Ishikawa (cell line): ENCODE measurements around the gene EMCN.

Source experiments
- EGR1 ChIP-seq: IDR thresholded peaks from 2 replicates; pipeline ENCODE4 v1.6.1; 2012
- FOXM1 ChIP-seq: IDR thresholded peaks from 2 replicates; pipeline ENCODE4 v1.6.1; 2012; ENCODE audit warnings: low read depth, borderline replicate concordance
- TCF12 ChIP-seq: IDR thresholded peaks from 2 replicates; pipeline ENCODE4 v1.6.1; 2012; ENCODE audit warnings: low read depth
- TEAD4 ChIP-seq: IDR thresholded peaks from 2 replicates; pipeline ENCODE4 v1.6.1; 2012
- USF1 ChIP-seq: IDR thresholded peaks from 2 replicates; pipeline ENCODE4 v1.6.1; 2012
- YY1 ChIP-seq: IDR thresholded peaks from 2 replicates; pipeline ENCODE4 v1.6.1; 2012; ENCODE audit warnings: low read depth

EMCN gene

GRCh38 chr4:100345585-100345984 lies 172.2 kb downstream of the EMCN start:
- TF ChIP-seq YY1 (no peak), USF1 (no peak), FOXM1 (no peak), EGR1 (no peak), TCF12 (no peak), TEAD4 (no peak)
